Effector memory CD4-positive, alpha-beta T cell (primary cell): ENCODE data around the gene UBE2Q1.

ENCODE experiments used
- DNase-seq, 3 donors: peaks; one replicate each; pipeline ENCODE4 v3.0.0-alpha.2; 2020
- H3K27ac ChIP-seq: 2 replicates; pipeline ENCODE4 v1.7.0; 2013; ENCODE audit warnings: mild to moderate bottlenecking, low read length, moderate library complexity; ENCODE audit not compliant: insufficient read depth, poor library complexity, severe bottlenecking
- H3K27me3 ChIP-seq: replicated peaks from 2 replicates; pipeline ENCODE4 v1.7.0; 2013; ENCODE audit warnings: mild to moderate bottlenecking, low read length; ENCODE audit not compliant: insufficient read depth, control insufficient read depth, poor library complexity, severe bottlenecking
- H3K36me3 ChIP-seq: 2 replicates; pipeline ENCODE4 v1.7.0; 2013; ENCODE audit warnings: mild to moderate bottlenecking, low read length, moderate library complexity; ENCODE audit not compliant: control insufficient read depth, insufficient read depth
- H3K4me1 ChIP-seq: 2 replicates; pipeline ENCODE4 v1.7.0; 2013; ENCODE audit warnings: low read length, mild to moderate bottlenecking; ENCODE audit not compliant: control insufficient read depth, insufficient read depth, poor library complexity, severe bottlenecking
- H3K4me3 ChIP-seq: 2 replicates; pipeline ENCODE4 v1.7.0; 2013; ENCODE audit warnings: low read length, low read depth, mild to moderate bottlenecking; ENCODE audit not compliant: insufficient read depth, poor library complexity, severe bottlenecking
- H3K9me3 ChIP-seq: 2 replicates; pipeline ENCODE4 v1.7.0; 2013; ENCODE audit warnings: mild to moderate bottlenecking, low read length, moderate library complexity; ENCODE audit not compliant: control insufficient read depth

The UBE2Q1 gene

GRCh38 chr1:154519591-154519991 is 38.9 kb downstream of the UBE2Q1 start:
- Histone ChIP-seq H3K4me3 (no peak overlapping the region), H3K27ac (no peak overlapping the region), H3K4me1 (no peaks in the 10 kb centered on the region), H3K27me3 (no peaks in the 10 kb centered on the region), H3K36me3 (no peaks in the 10 kb centered on the region), H3K9me3 (no peaks in the 10 kb centered on the region)
- DNase-seq = no peak

GRCh38 chr1:154517661-154518060 is 40.8 kb downstream of the UBE2Q1 start:
- Histone ChIP-seq H3K4me1 (no peaks in the 10 kb centered on the region), H3K27ac (no peak overlapping the region), H3K36me3 (no peaks in the 10 kb centered on the region), H3K4me3 (no peak overlapping the region), H3K27me3 (no peaks in the 10 kb centered on the region), H3K9me3 (no peaks in the 10 kb centered on the region)
- DNase-seq = no peak

GRCh38 chr1:154514066-154514553 is 44.4 kb downstream of the UBE2Q1 start:
- no peak for DNase-seq
- Histone ChIP-seq H3K36me3 (no peaks in the 10 kb centered on the region), H3K9me3 (no peaks in the 10 kb centered on the region), H3K4me1 (no peaks in the 10 kb centered on the region), H3K4me3 (no peak overlapping the region), H3K27ac (no peak overlapping the region), H3K27me3 (no peaks in the 10 kb centered on the region)

- H3K4me1 ChIP-seq = no peaks in the 10 kb centered on the region
- H3K4me3 ChIP-seq = no peak overlapping the region
- no peaks in the 10 kb centered on the region for H3K36me3 ChIP-seq
- H3K27ac ChIP-seq = no peak overlapping the region
- no peak for DNase-seq
- no peaks in the 10 kb centered on the region for H3K9me3 ChIP-seq
- no peaks in the 10 kb centered on the region for H3K27me3 ChIP-seq
Observed at GRCh38 chr1:154512760-154513159, 45.7 kb downstream of the UBE2Q1 start.

- no peak for DNase-seq
- Histone ChIP-seq H3K27me3 (peaks cover 29% of the 10 kb centered on the region), H3K4me1 (peaks cover 8% of the 10 kb centered on the region), H3K36me3 (no peaks in the 10 kb centered on the region), H3K9me3 (no peaks in the 10 kb centered on the region), H3K27ac (no peak overlapping the region), H3K4me3 (no peak overlapping the region)
Observed at GRCh38 chr1:154503898-154504297, 54.6 kb downstream of the UBE2Q1 start.

GRCh38 chr1:154502744-154503115 is 55.7 kb downstream of the UBE2Q1 start:
- DNase-seq = no peak
- no peak overlapping the region for H3K27ac ChIP-seq
- H3K9me3 ChIP-seq = no peaks in the 10 kb centered on the region
- no peaks in the 10 kb centered on the region for H3K36me3 ChIP-seq
- peaks cover 29% of the 10 kb centered on the region for H3K27me3 ChIP-seq
- H3K4me1 ChIP-seq = peaks cover 8% of the 10 kb centered on the region
- peak overlapping the region; percentile 42 for H3K4me3 ChIP-seq

GRCh38 chr1:154502066-154502743 is 56.3 kb downstream of the UBE2Q1 start, which contains the start of the genes SHE and TDRD10:
Gene SHE, minus strand, starts transcription at chr1:154502412. Its CDS starts 386 bp downstream, at chr1:154502026.
Gene TDRD10, plus strand, starts transcription at chr1:154502219. Its CDS starts 4,685 bp downstream, at chr1:154506904.
- DNase-seq = no peak
- H3K36me3 ChIP-seq = no peaks in the 10 kb centered on the region
- H3K9me3 ChIP-seq = no peaks in the 10 kb centered on the region
- H3K27me3 ChIP-seq = peaks cover 29% of the 10 kb centered on the region
- H3K27ac ChIP-seq = no peak within 1 kb of the TSS
- peak within 1 kb of the TSS; percentile 42 for H3K4me3 ChIP-seq
- peaks cover 9% of the 10 kb centered on the region for H3K4me1 ChIP-seq

GRCh38 chr1:154501423-154502065 is 56.9 kb downstream of the UBE2Q1 start:
- Histone ChIP-seq H3K4me3 (no peak overlapping the region), H3K27ac (no peak overlapping the region), H3K4me1 (peaks cover 14% of the 10 kb centered on the region), H3K36me3 (no peaks in the 10 kb centered on the region), H3K9me3 (no peaks in the 10 kb centered on the region), H3K27me3 (peaks cover 29% of the 10 kb centered on the region)
- no peak for DNase-seq

- no peak overlapping the region for H3K27ac ChIP-seq
- peaks cover 29% of the 10 kb centered on the region for H3K27me3 ChIP-seq
- H3K36me3 ChIP-seq = no peaks in the 10 kb centered on the region
- no peak overlapping the region for H3K4me3 ChIP-seq
- DNase-seq = no peak
- H3K4me1 ChIP-seq = peaks cover 14% of the 10 kb centered on the region
- no peaks in the 10 kb centered on the region for H3K9me3 ChIP-seq
Observed at GRCh38 chr1:154500533-154500932, 57.9 kb downstream of the UBE2Q1 start.

GRCh38 chr1:154499446-154499845 is 59.0 kb downstream of the UBE2Q1 start:
- no peak overlapping the region for H3K27ac ChIP-seq
- no peak overlapping the region for H3K4me3 ChIP-seq
- H3K27me3 ChIP-seq = peaks cover 25% of the 10 kb centered on the region
- H3K9me3 ChIP-seq = no peaks in the 10 kb centered on the region
- DNase-seq = no peak
- H3K4me1 ChIP-seq = peaks cover 14% of the 10 kb centered on the region
- H3K36me3 ChIP-seq = no peaks in the 10 kb centered on the region
